SK-N-MC (cell line): Measurements from ENCODE around the gene GIGYF2.

Experiments used
- DNase-seq: peaks from one replicate; pipeline ENCODE4 v3.0.0-alpha.2; 2011; ENCODE audit warnings: low read depth, low spot score
- H3K27ac ChIP-seq: fragments of 200-600 bp; sonication (generic); 2 replicates; pipeline ENCODE4 v1.5.1; 2016; ENCODE audit warnings: mixed run types
- H3K36me3 ChIP-seq: fragments of 200-600 bp; sonication (generic); 2 replicates; pipeline ENCODE4 v1.6.1; 2017; ENCODE audit warnings: antibody characterized with exemption, low read length, mixed read lengths; ENCODE audit not compliant: insufficient read depth
- H3K4me3 ChIP-seq: fragments of 200-600 bp; sonication (generic); 2 replicates; pipeline ENCODE4 v1.5.1; 2016
- H3K9ac ChIP-seq: fragments of 200-600 bp; sonication (generic); 2 replicates; pipeline ENCODE4 v1.8.0; 2017; ENCODE audit warnings: mixed run types, mixed read lengths; ENCODE audit not compliant: insufficient read length
- H3K9me3 ChIP-seq: fragments of 200-600 bp; sonication (generic); 2 replicates; pipeline ENCODE4 v1.6.1; 2017; ENCODE audit warnings: low read depth, mild to moderate bottlenecking, antibody characterized with exemption, low read length, moderate library complexity, mixed read lengths
- EZH2 ChIP-seq: fragments of 200-600 bp; sonication (generic); IDR thresholded peaks from one replicate; pipeline ENCODE4 v1.6.1; 2017; ENCODE audit warnings: antibody characterized with exemption
- FOXP2 ChIP-seq: optimal IDR thresholded peaks from 2 replicates; pipeline ENCODE3; 2011; ENCODE audit warnings: mild to moderate bottlenecking, moderate library complexity; ENCODE audit not compliant: insufficient read depth; ENCODE audit errors: extremely low read length, control extremely low read depth
- POLR2AphosphoS5 ChIP-seq: IDR thresholded peaks from 2 replicates; pipeline ENCODE4 v1.6.1; 2012; ENCODE audit warnings: mild to moderate bottlenecking, low read depth, low read length, borderline replicate concordance

GIGYF2 gene

DNA sequence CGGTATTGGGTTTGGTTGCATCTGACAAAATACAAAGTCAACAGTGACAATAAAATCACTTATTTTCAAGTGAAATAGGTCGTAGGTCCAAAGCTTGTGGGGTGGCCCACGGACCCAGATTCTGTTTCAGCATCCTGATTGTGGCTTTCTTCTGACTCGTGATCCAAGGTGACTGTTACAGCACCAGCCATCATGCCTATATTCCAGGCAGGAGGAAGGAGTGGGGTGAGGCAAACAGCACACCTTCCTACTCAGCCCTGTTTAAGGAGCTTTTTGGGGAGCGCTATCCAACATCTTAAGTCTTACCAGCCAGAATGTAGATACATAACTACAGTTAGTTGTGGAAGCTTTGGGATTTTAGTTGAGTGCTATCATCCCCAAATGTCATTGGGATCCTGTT lies 164.2 kb downstream of the GIGYF2 start:
- TF ChIP-seq FOXP2 (no peak), EZH2 (no peak), POLR2AphosphoS5 (no peak)
- H3K9me3 ChIP-seq, result no peaks in the 10 kb centered on the region
- H3K9ac ChIP-seq, result no peak overlapping the region
- DNase-seq, result no peak
- H3K4me3 ChIP-seq, result no peak overlapping the region
- peaks cover 33% of the 10 kb centered on the region for H3K36me3 ChIP-seq
- no peak overlapping the region for H3K27ac ChIP-seq

DNA sequence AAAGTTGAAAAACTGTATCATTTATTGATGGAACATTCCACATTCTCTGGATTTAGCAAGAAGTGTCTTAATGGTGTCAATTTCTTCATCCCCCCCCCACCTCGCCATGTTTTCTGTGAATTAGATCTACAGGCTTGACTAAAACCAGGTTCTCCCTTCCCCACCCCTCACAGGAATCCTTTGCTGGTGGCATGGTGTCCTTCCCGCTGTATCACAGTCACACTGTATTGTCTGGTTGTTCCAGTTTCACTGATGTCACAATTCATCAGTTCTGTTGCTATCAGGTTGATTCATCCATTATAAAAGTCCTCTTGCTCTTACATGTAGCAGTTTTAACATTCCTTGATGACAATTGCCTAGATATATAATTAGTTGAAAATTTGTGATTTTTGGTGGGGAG lies 166.9 kb downstream of the GIGYF2 start:
- peaks cover 9% of the 10 kb centered on the region; the same call in 1 of the 2 replicates for H3K36me3 ChIP-seq
- no peak overlapping the region for H3K4me3 ChIP-seq
- TF ChIP-seq POLR2AphosphoS5, result no peak
- TF ChIP-seq FOXP2, result no peak
- no peak for TF ChIP-seq EZH2
- no peak overlapping the region for H3K9ac ChIP-seq
- no peaks in the 10 kb centered on the region for H3K9me3 ChIP-seq
- H3K27ac ChIP-seq, result no peak overlapping the region
- DNase-seq, result no peak

DNA sequence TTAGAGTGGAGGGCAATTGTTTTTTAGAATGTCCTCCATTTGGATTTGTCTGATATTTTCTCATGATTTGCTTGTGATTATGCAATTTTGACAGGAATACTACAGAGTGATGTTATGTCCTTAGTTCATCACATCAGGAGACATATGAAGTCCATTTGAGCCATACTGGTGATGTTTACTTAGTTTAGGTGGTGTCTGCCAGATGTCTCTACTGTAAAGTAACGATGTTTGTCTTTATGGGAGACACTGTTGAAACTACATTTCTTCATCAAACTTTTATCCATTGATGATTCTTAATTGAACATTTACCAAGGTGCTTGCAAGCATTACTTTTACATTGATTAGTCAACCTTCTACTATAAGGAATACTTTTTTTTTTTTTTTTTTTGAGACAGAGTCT lies 168.0 kb downstream of the GIGYF2 start:
- Histone ChIP-seq H3K36me3 (peaks cover 9% of the 10 kb centered on the region; the same call in 1 of the 2 replicates), H3K4me3 (no peak overlapping the region), H3K9ac (no peak overlapping the region), H3K27ac (no peak overlapping the region), H3K9me3 (no peaks in the 10 kb centered on the region)
- no peak for DNase-seq
- no peak for TF ChIP-seq POLR2AphosphoS5
- TF ChIP-seq EZH2, result no peak
- TF ChIP-seq FOXP2, result no peak

DNA sequence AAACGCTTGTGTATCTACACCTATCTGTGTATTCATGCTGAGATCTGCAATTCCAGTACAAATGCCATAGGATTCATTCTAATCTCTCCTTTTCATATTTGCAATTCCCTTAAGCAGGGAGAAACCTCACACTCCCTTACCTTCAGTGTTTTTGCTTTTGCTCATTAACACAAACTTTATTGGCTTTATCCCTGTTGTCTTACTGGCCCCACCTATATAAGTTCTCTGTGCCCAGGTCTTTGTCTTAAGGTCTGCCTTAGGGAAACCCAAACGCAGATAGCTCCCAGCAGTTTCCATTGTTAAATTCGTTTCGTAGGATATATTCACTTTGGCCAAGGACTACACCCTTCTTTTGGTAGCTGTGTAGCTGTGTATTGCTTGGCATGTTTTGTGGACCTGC lies 169.0 kb downstream of the GIGYF2 start:
- TF ChIP-seq FOXP2 (no peak), POLR2AphosphoS5 (no peak)
- Histone ChIP-seq H3K9ac (no peak overlapping the region), H3K27ac (no peak overlapping the region), H3K36me3 (peaks cover 3% of the 10 kb centered on the region; the same call in 1 of the 2 replicates), H3K9me3 (no peaks in the 10 kb centered on the region), H3K4me3 (no peak overlapping the region)
- DNase-seq, result no peak

DNA sequence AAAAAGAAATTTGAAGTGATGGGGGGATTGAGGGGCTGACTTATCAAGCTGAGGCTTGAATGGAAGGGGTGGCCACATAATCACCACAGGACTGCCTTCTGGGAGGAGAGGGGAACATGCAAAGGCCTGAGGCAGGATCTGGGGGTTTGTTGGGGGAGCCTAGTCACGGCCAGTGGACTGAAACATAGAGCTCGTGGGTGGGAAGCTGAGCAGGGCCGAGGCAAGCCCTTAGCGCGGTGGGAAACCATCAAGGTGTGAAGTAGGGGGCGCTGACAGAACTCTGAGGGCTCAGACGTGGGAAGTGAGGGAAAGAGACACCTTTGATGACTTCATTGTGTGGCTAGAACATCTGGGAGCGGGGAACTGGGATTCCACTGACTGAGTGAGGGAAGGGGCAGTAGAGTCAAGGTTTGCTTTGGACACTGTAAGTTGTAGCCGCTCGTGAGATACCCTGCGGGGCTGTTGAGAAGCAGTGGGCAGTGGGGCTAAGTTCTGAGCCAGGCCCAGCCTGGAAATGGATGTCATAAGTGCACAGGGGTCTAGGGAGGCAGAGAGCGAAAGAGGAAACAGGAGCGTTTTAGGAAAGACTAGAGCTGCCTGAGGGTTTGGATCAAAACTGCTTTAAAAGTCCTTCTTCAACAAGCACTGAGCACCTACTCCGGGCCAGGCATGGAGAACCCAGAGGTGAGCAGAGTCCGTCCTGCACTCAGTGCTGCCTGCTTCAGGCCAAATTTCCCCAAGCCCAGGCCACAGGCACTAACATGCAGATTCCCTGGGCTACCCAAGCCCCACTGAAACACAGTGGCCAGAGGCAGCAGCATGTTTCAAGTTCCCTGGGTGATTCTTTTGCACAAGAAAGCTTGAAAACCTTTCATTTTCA lies 172.2 kb downstream of the GIGYF2 start:
- no peak for DNase-seq

DNA sequence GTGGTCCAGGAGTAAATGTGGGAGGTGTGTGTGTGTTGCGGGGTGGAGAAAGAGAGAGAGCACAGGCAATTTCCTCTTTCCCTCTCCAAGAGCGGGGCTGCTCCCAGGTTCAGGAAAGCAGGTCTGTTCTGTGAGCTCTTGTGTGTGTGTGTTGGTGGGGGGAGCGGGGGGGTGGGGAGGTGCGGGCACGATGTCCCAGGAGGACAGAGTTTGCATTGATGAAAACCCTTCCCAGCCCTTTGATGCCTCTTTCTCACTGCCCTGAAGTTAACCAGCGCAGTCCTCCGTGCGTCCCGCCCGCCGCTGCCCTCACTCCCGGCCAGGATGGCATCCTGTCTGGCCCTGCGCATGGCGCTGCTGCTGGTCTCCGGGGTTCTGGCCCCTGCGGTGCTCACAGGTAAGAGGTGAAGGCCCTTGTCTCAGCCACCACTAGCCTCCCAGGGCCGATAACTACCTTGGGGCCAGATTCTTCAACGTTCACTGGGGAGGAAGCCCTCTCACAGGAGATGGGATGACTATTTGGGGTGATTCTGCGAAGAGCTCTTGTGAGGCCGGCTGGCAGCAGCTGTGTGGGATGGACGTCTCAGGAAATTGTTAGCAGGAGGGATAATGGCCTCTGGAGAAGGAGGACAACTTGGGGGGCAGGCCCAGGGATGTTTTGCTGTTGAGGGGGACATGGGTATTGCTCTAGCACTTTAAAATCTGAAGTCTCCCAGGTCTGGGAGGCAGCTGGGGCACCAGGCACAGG lies 173.1 kb downstream of the GIGYF2 start, which contains the start of gene SNORC:
Gene SNORC, plus strand, starts transcription at position 247 of the 748 bp plus-strand sequence. Its CDS starts 78 bp downstream, at position 325.
- Histone ChIP-seq H3K9me3 (no peaks in the 10 kb centered on the region), H3K27ac (no peak within 1 kb of the TSS), H3K36me3 (no peaks in the 10 kb centered on the region), H3K4me3 (no peak within 1 kb of the TSS), H3K9ac (no peak within 1 kb of the TSS)
- DNase-seq, result no peak
- no peak for TF ChIP-seq POLR2AphosphoS5
- no peak for TF ChIP-seq FOXP2
- no peak for TF ChIP-seq EZH2

More for the DNA sequence above, 172.2 kb downstream of the GIGYF2 start:
- Histone ChIP-seq H3K4me3 (no peak overlapping the region), H3K9ac (no peak overlapping the region), H3K9me3 (no peaks in the 10 kb centered on the region), H3K36me3 (no peaks in the 10 kb centered on the region), H3K27ac (no peak overlapping the region)
- TF ChIP-seq EZH2, result no peak
- no peak for TF ChIP-seq POLR2AphosphoS5
- no peak for TF ChIP-seq FOXP2

DNA sequence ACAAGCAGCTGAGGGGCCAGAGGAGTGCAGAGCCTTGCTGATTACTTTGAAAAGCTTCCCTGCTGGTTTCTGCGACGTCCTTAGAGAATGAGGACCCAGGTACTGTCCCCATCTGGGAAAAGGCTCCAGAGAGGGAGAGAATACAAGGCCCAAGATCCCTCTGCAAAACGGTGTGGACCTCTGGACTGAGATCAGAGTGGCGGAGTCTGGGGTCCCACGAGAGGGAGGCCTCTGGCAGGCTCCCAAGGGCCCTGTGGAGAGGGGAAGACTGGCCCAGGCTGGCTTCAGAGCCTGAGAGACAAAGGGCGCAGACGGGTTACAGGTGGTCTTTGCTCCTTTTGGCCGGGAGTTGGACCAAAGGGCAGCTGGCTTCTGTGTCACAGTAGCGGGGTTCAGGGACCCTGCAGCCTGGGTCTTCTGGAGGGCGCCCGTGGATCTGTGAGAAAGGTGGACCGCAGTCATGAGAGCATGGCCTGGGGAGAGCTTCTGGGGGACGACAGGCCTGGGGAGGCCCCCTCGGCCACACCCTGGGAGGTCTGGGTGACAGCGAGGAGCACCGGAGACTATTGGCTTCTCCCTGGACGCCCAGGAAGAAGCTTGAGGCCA lies 173.7 kb downstream of the GIGYF2 start:
- no peaks in the 10 kb centered on the region for H3K36me3 ChIP-seq
- TF ChIP-seq FOXP2 (no peak), EZH2 (no peak), POLR2AphosphoS5 (no peak)
- H3K27ac ChIP-seq, result no peak overlapping the region
- no peaks in the 10 kb centered on the region for H3K9me3 ChIP-seq
- H3K9ac ChIP-seq, result no peak overlapping the region
- no peak overlapping the region for H3K4me3 ChIP-seq
- no peak for DNase-seq

DNA sequence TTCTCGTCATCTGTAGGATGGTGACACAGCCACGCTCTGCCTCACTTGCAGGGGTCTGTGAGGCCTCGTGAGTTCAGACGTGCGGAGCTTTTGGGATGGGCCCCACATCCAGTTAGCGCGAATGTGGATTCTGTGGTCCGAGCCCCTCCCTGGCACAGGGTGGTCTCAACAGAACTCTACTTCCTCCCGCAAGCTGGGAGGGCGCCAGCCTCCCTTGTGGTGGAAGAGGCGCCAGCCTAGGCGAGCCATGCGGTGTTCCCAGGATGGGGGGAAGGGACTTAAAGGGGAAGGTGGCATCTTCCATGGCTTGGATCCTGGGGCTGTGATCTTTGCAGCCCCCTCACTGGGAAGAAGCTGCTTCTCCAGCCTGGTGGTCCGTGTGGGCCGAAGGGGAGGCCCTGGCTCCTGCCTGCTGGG lies 174.3 kb downstream of the GIGYF2 start:
- no peak overlapping the region for H3K9ac ChIP-seq
- no peak for DNase-seq
- no peak overlapping the region for H3K27ac ChIP-seq
- no peak for TF ChIP-seq EZH2
- no peak for TF ChIP-seq POLR2AphosphoS5
- no peak for TF ChIP-seq FOXP2
- no peaks in the 10 kb centered on the region for H3K9me3 ChIP-seq
- no peaks in the 10 kb centered on the region for H3K36me3 ChIP-seq
- H3K4me3 ChIP-seq, result no peak overlapping the region
